ENCODE results near the gene LIMCH1. TPM values are rescaled to one million over a fixed set of nuclear protein-coding genes. Genes with fewer than 3 reads are reported as not detected.

The LIMCH1 gene
- total and polyA plus RNA-seq, 2 experiments from 2014 or later, result 10.6 to 13.3 TPM

GRCh38 chr4:41512596-41512995, 25.4 kb upstream of the LIMCH1 start:
- no peaks in the 10 kb centered on the region for H3K4me1 ChIP-seq (ENCODE audit: insufficient read depth)
- no peaks in the 10 kb centered on the region for H3K9me3 ChIP-seq (ENCODE audit: low read depth)
- H3K4me2 ChIP-seq, result no peak overlapping the region
- no peak overlapping the region for H2AFZ ChIP-seq
- no peaks in the 10 kb centered on the region for H4K20me1 ChIP-seq (ENCODE audit: insufficient read depth, poor library complexity, severe bottlenecking)
- no peaks in the 10 kb centered on the region for H3K9me2 ChIP-seq (replicated peaks; ENCODE audit: insufficient read depth)
- DNase-seq (ENCODE audit: low spot score), result no peak
- no peaks in the 10 kb centered on the region for H3K36me3 ChIP-seq (replicated peaks; ENCODE audit: insufficient read depth, low read depth)
- no peak overlapping the region for H3K27ac ChIP-seq
- no peaks in the 10 kb centered on the region for H3K79me2 ChIP-seq
- no peak for TF ChIP-seq EZH2phosphoT487 (IDR thresholded peaks at IDR 0.05; ENCODE audit: low read depth, severe bottlenecking, unreplicated experiment)
- no peak for TF ChIP-seq EZH2 (IDR thresholded peaks at IDR 0.05; ENCODE audit: borderline replicate concordance)
- TF ChIP-seq CTCF (IDR thresholded peaks at IDR 0.05; ENCODE audit: poor library complexity), result no peak
- no peak overlapping the region for H3K4me3 ChIP-seq
- H3K27me3 ChIP-seq, result no peaks in the 10 kb centered on the region

GRCh38 chr4:41514169-41514568, 23.8 kb upstream of the LIMCH1 start:
- DNase-seq (ENCODE audit: low spot score), result no peak
- Histone ChIP-seq H2AFZ (no peak overlapping the region), H3K4me3 (no peak overlapping the region), H3K4me1 (ENCODE audit: insufficient read depth) (no peaks in the 10 kb centered on the region), H3K4me2 (no peak overlapping the region), H3K9me2 (replicated peaks; ENCODE audit: insufficient read depth) (no peaks in the 10 kb centered on the region), H3K36me3 (replicated peaks; ENCODE audit: insufficient read depth, low read depth) (no peaks in the 10 kb centered on the region), H3K9me3 (ENCODE audit: low read depth) (no peaks in the 10 kb centered on the region), H4K20me1 (ENCODE audit: insufficient read depth, poor library complexity, severe bottlenecking) (no peaks in the 10 kb centered on the region), H3K27ac (no peak overlapping the region), H3K79me2 (no peaks in the 10 kb centered on the region), H3K27me3 (no peaks in the 10 kb centered on the region)
- WGBS (ENCODE audit: low lambda C conversion rate, missing lambda C conversion rate), result 96% methylated on average over 1 of the region's 1 CpG
- TF ChIP-seq CTCF (IDR thresholded peaks at IDR 0.05; ENCODE audit: poor library complexity), result no peak
- TF ChIP-seq EZH2 (IDR thresholded peaks at IDR 0.05; ENCODE audit: borderline replicate concordance), result no peak
- TF ChIP-seq EZH2phosphoT487 (IDR thresholded peaks at IDR 0.05; ENCODE audit: low read depth, severe bottlenecking, unreplicated experiment), result no peak

- no peak overlapping the region for H3K27ac ChIP-seq
- WGBS (ENCODE audit: low lambda C conversion rate, missing lambda C conversion rate), result 98% methylated on average over 14 of the region's 14 CpGs
- no peak for DNase-seq (ENCODE audit: low spot score)
- H3K9me2 ChIP-seq (replicated peaks; ENCODE audit: insufficient read depth), result no peaks in the 10 kb centered on the region
- no peak overlapping the region for H3K4me2 ChIP-seq
- TF ChIP-seq EZH2 (IDR thresholded peaks at IDR 0.05; ENCODE audit: borderline replicate concordance) (no peak), EZH2phosphoT487 (IDR thresholded peaks at IDR 0.05; ENCODE audit: low read depth, severe bottlenecking, unreplicated experiment) (no peak), CTCF (IDR thresholded peaks at IDR 0.05; ENCODE audit: poor library complexity) (no peak)
- no peak overlapping the region for H2AFZ ChIP-seq
- no peaks in the 10 kb centered on the region for H3K79me2 ChIP-seq
- H3K27me3 ChIP-seq, result no peaks in the 10 kb centered on the region
- H3K9me3 ChIP-seq (ENCODE audit: low read depth), result no peaks in the 10 kb centered on the region
- H4K20me1 ChIP-seq (ENCODE audit: insufficient read depth, poor library complexity, severe bottlenecking), result no peaks in the 10 kb centered on the region
- no peak overlapping the region for H3K4me3 ChIP-seq
- no peaks in the 10 kb centered on the region for H3K4me1 ChIP-seq (ENCODE audit: insufficient read depth)
- no peaks in the 10 kb centered on the region for H3K36me3 ChIP-seq (replicated peaks; ENCODE audit: insufficient read depth, low read depth)
These were observed 23.0 kb upstream of the LIMCH1 start for GRCh38 chr4:41514766-41515481.

Measured in hepatocyte (in vitro differentiated cells).